GM12878 (cell line): ENCODE data around the gene PLAC8. TPM values are rescaled to one million over a fixed set of nuclear protein-coding genes. Genes with fewer than 3 reads are reported as not detected.

Experiments
- ATAC-seq: fragments of 200-7000 bp; cut with Tn5 transposase; 3 replicates; pipeline ENCODE4 v1.9.1; 2020; ENCODE audit warnings: mild to moderate bottlenecking, moderate library complexity
- BruUV-seq: library from RNA; stranded (reverse); fragments of 400-500 nt; replicated peaks from 2 replicates; lab custom pipeline; 2021; lab: Mats Ljungman, UMichigan
- CTCF ChIA-PET: fragments of 300-600 bp; sonication (Branson Sonifier 250); formaldehyde crosslinking; extraction: SDS; loops from one replicate; lab custom pipeline; 2021; ENCODE audit warnings: inconsistent platforms; lab: Yijun Ruan, JAX
- POLR2A ChIA-PET: fragments of 350-600 bp; formaldehyde crosslinking; extraction: SDS; loops from one replicate; lab custom pipeline; 2021; ENCODE audit warnings: inconsistent platforms; lab: Charles Lee
- RAD21 ChIA-PET: fragments of 300-600 bp; sonication (Branson Sonifier 250); formaldehyde crosslinking; loops from one replicate; lab custom pipeline; 2023; ENCODE audit warnings: antibody characterized with exemption; ENCODE audit not compliant: unreplicated experiment; lab: Charles Lee
- SMC1A ChIA-PET: fragments of 300-600 bp; sonication (Branson Sonifier 250); formaldehyde crosslinking; loops from one replicate; lab custom pipeline; 2023; ENCODE audit not compliant: unreplicated experiment, uncharacterized antibody; lab: Charles Lee
- DNase-seq: peaks from one replicate; pipeline ENCODE4 v3.0.0-alpha.2; 2011; ENCODE audit warnings: low read depth, low spot score
- FAIRE-seq: peaks from 3 replicates; lab custom pipeline; 2011; peaks lifted over from hg19 to GRCh38; lab: Jason Lieb, UNC
- H2AFZ ChIP-seq: 2 replicates; pipeline ENCODE4 v1.6.0; 2011; ENCODE audit warnings: low read depth, low read length, control low read depth; ENCODE audit not compliant: control insufficient read depth
- H3K27ac ChIP-seq: 2 replicates; pipeline ENCODE4 v1.5.1; 2011; ENCODE audit warnings: control low read depth; ENCODE audit not compliant: control insufficient read depth, insufficient read depth
- H3K27me3 ChIP-seq, 2 experiments: replicated peaks in 1 of 2; 2 replicates each; pipeline versions ENCODE4 v1.6.0 to v1.6.1; 2011; ENCODE audit warnings: low read length in 1 of 2; ENCODE audit not compliant: control insufficient read depth in 2 of 2, insufficient read depth in 2 of 2
- H3K36me3 ChIP-seq, 2 experiments: 2 replicates each; pipeline ENCODE4 v1.5.1; 2011; ENCODE audit warnings: low read length in 1 of 2; ENCODE audit not compliant: control insufficient read depth in 2 of 2, insufficient read depth in 2 of 2
- H3K4me1 ChIP-seq: 2 replicates; pipeline ENCODE4 v1.6.1; 2011; ENCODE audit warnings: mild to moderate bottlenecking, low read length, moderate library complexity, mixed read lengths; ENCODE audit not compliant: control insufficient read depth, insufficient read depth
- H3K4me2 ChIP-seq: 2 replicates; pipeline ENCODE4 v1.6.0; 2011; ENCODE audit warnings: control low read depth; ENCODE audit not compliant: control insufficient read depth, insufficient read depth
- H3K4me3 ChIP-seq: fragments of 200-600 bp; sonication (generic); 2 replicates; pipeline ENCODE4 v1.5.1; 2016
- H3K79me2 ChIP-seq: 2 replicates; pipeline ENCODE4 v1.6.0; 2011; ENCODE audit warnings: low read length; ENCODE audit not compliant: control insufficient read depth, insufficient read depth
- H3K9ac ChIP-seq: 2 replicates; pipeline ENCODE4 v1.8.0; 2011; ENCODE audit warnings: low read length, control low read depth, mixed read lengths; ENCODE audit not compliant: control insufficient read depth, insufficient read depth
- H3K9me3 ChIP-seq: replicated peaks from 3 replicates; pipeline ENCODE4 v1.5.1; 2011; ENCODE audit warnings: mild to moderate bottlenecking, low read length; ENCODE audit not compliant: control insufficient read depth, insufficient read depth
- H4K20me1 ChIP-seq: 2 replicates; pipeline ENCODE4 v1.6.0; 2011; ENCODE audit not compliant: control insufficient read depth, insufficient read depth
- BACH1 ChIP-seq: fragments of 450-650 bp; IDR thresholded peaks from 2 replicates; pipeline ENCODE4 v1.6.1; 2017; ENCODE audit warnings: mild to moderate bottlenecking, borderline replicate concordance
- BCL3 ChIP-seq: IDR thresholded peaks from 2 replicates; pipeline ENCODE4 v1.6.1; 2011; ENCODE audit warnings: borderline replicate concordance, low read depth, mild to moderate bottlenecking, moderate library complexity, low read length; ENCODE audit not compliant: insufficient read depth, poor library complexity, severe bottlenecking
- BHLHE40 ChIP-seq, 2 experiments: fragments of 450-650 bp in 1 of 2; IDR thresholded peaks; 2 replicates each; pipeline ENCODE4 v1.6.1; 2011 to 2017; ENCODE audit warnings: low read depth in 2 of 2, borderline replicate concordance in 1 of 2, improper control_type of control experiment in 1 of 2, low read length in 1 of 2, mild to moderate bottlenecking in 1 of 2
- CREB1 ChIP-seq: IDR thresholded peaks from 2 replicates; pipeline ENCODE4 v1.6.1; 2012; ENCODE audit warnings: low read depth, mild to moderate bottlenecking, inconsistent platforms
- GATAD2B ChIP-seq: fragments of 450-650 bp; conservative IDR thresholded peaks from 2 replicates; pipeline ENCODE4 v1.6.1; 2017; ENCODE audit warnings: low read depth, mild to moderate bottlenecking, moderate library complexity
- MLLT1 ChIP-seq: fragments of 450-650 bp; IDR thresholded peaks from 2 replicates; pipeline ENCODE4 v1.6.1; 2016; ENCODE audit warnings: mild to moderate bottlenecking
- MTA2 ChIP-seq: fragments of 450-650 bp; IDR thresholded peaks from 2 replicates; pipeline ENCODE4 v1.6.1; 2016; ENCODE audit warnings: low read depth, mild to moderate bottlenecking, moderate library complexity
- POLR2AphosphoS5 ChIP-seq: IDR thresholded peaks from 2 replicates; pipeline ENCODE4 v1.6.1; 2011; ENCODE audit warnings: mild to moderate bottlenecking, low read length, inconsistent platforms
- PRDM15 ChIP-seq: fragments of 450-650 bp; formaldehyde crosslinking; IDR thresholded peaks from 2 replicates; pipeline ENCODE4 v1.4.0; 2020; ENCODE audit warnings: mild to moderate bottlenecking, moderate library complexity
- TAF1 ChIP-seq: IDR thresholded peaks from 2 replicates; pipeline ENCODE4 v1.6.1; 2011; ENCODE audit warnings: mild to moderate bottlenecking, low read depth, low read length, borderline replicate concordance
- ZBED1 ChIP-seq: IDR thresholded peaks from 2 replicates; pipeline ENCODE4 v1.6.1; 2016; ENCODE audit warnings: borderline replicate concordance
- WGBS: methylation state at CpG from one replicate; pipeline ENCODE4 v1.1.6; 2016; ENCODE audit warnings: low lambda C conversion rate; ENCODE audit not compliant: insufficient replicate concordance, insufficient coverage; ENCODE audit errors: missing lambda C conversion rate; 5-methylcytosine and 5-hydroxymethylcytosine counted together
- in situ Hi-C: fragments of 300-500 bp; cut with MboI; formaldehyde crosslinking; loops from 9 replicates; pipeline ENCODE4 v1.14.3; 2018; ENCODE audit warnings: mixed read lengths
- intact Hi-C: fragments of 100-400 bp; cut with micrococcal nuclease; formaldehyde crosslinking; loops from one replicate; pipeline ENCODE4 v1.14.2; 2022; ENCODE audit not compliant: unreplicated experiment
- polyA plus RNA-seq, 11 experiments: library from polyadenylated mRNA; depleted of rRNA in 4 of 11; unstranded in 6 of 11; stranded (reverse) in 5 of 11; fragments of >200 nt; fragmentation: Nextera tagmentation in 4 of 11; fragmentation: Illumina TruSeq in 1 of 11; extraction: Ambion mirVana in 4 of 11; extraction: Trizol in 1 of 11; gene quantifications; 1 replicate in 1 of 11; 2 replicates in 10 of 11; pipeline versions ENCODE4 v1.2.1 to v1.2.3, GENCODE V29; 2011 to 2016; ENCODE audit warnings: inconsistent platforms in 2 of 11, missing spikeins in 2 of 11, low read depth in 1 of 11
- total RNA-seq, 4 experiments: library from RNA; depleted of rRNA in 3 of 4; stranded (reverse); fragments of >200 nt in 3 of 4; fragmentation: Illumina TruSeq in 1 of 4; extraction: Trizol in 1 of 4; gene quantifications; 2 replicates each; pipeline versions ENCODE4 v1.2.1 to v1.2.3, GENCODE V29; 2013 to 2021

PLAC8 gene
- total and polyA plus RNA-seq, 10 of the 15 experiments (the other 5 are each of a cell fraction or from before 2014, with no cell fraction given): 214 to 841 (median 348) TPM

GRCh38 chr4:83113429-83113786 is 1.1 kb downstream of the PLAC8 start (continued):
- peak; percentile 49; the same call in 1 of the 2 replicates for TF ChIP-seq GATAD2B

- no peak for FAIRE-seq
- Histone ChIP-seq H3K4me1 (peaks cover 14% of the 10 kb centered on the region), H3K4me3 (peak overlapping the region; percentile 88), H3K27me3 (no peaks in the 10 kb centered on the region), H3K9ac (peak overlapping the region; percentile 97), H3K27ac (peak overlapping the region; percentile 99), H2AFZ (peak overlapping the region; percentile 61), H3K4me2 (peak overlapping the region; percentile 97), H4K20me1 (no peaks in the 10 kb centered on the region), H3K36me3 (no peaks in the 10 kb centered on the region; a peak in 1 of 4 replicates), H3K79me2 (peaks cover 75% of the 10 kb centered on the region), H3K9me3 (no peaks in the 10 kb centered on the region)
- 2% methylated on average over 16 of the region's 16 CpGs for WGBS
- DNase-seq: peak; percentile 50
- ChIA-PET SMC1A (interaction anchor here (0.7 to 9.7 kb wide), 28 partner anchors 12 to 346 kb away, joined by 3 to 183 read pairs (median 4); partner anchors contain the start of gene COQ2), RAD21 (interaction anchor here (0.7 to 7.0 kb wide), 26 partner anchors 12 to 213 kb away, joined by 3 to 127 read pairs (median 7); partner anchors contain the start of gene COPS4), CTCF (interaction anchor here (0.6 to 6.4 kb wide), 22 partner anchors 10 to 170 kb away, joined by 3 to 43 read pairs (median 4); no protein-coding TSS in a partner anchor), POLR2A (interaction anchor here (0.7 to 8.0 kb wide), 13 partner anchors 11 to 213 kb away, joined by 3 to 77 read pairs (median 5); partner anchors contain the start of gene THAP9)
- intact Hi-C loops: loop anchor here (5.0 kb wide), 1 partner anchor 221 kb away; the partner anchor contains the start of gene SEC31A
- peak; percentile 20 for ATAC-seq
- BruUV-seq: TSS peak; percentile 83
- in situ Hi-C loops: loop anchor here (5.0 kb wide), 1 partner anchor 104 kb away; no protein-coding TSS in a partner anchor
- peak; percentile 74 for TF ChIP-seq MLLT1
- peak in 1 of 2 experiments; percentile 29; a peak in 1 of 4 replicates for TF ChIP-seq BHLHE40 (IDR thresholded peaks at IDR 0.05; ENCODE audit: borderline replicate concordance in 1 of 2, low read depth in 2 of 2, low read length in 1 of 2)
- TF ChIP-seq MTA2: 0 out of 2 replicates have a peak, but pooled peaks have one; percentile 2
- TF ChIP-seq ZBED1: no peak
- no peak for TF ChIP-seq BCL3
- 0 out of 2 replicates have a peak, but pooled peaks have one; percentile 17 for TF ChIP-seq TAF1
- peak; percentile 92 for TF ChIP-seq POLR2AphosphoS5
- TF ChIP-seq BACH1: 0 out of 2 replicates have a peak, but pooled peaks have one; percentile 13
- TF ChIP-seq PRDM15 (CRISPR knock-in tag): peak; percentile 8
- TF ChIP-seq CREB1: no peak
Measured at GRCh38 chr4:83112678-83113428, 1.7 kb downstream of the PLAC8 start.
